HG03575 (cell line): Measurements from ENCODE around the gene CACNA1G.

Source experiments
- ATAC-seq: cut with Tn5 transposase; IDR thresholded peaks from one replicate; pipeline ENCODE4 v1.9.1; 2021; ENCODE audit not compliant: unreplicated experiment, insufficient number of reproducible peaks, low FRiP score; ENCODE audit errors: extremely low read depth

CACNA1G gene

DNA sequence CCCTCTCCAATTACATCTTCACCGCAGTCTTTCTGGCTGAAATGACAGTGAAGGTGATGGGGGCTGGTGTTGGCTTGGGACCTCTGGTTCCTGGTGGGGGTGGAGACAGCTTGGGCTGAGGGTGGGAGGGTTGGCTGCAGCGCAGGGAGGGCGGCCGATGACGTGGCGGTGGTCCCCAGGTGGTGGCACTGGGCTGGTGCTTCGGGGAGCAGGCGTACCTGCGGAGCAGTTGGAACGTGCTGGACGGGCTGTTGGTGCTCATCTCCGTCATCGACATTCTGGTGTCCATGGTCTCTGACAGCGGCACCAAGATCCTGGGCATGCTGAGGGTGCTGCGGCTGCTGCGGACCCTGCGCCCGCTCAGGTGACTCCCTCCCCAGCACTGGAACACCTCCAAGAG, 42.3 kb downstream of the CACNA1G start:
- ATAC-seq, result no peak

DNA sequence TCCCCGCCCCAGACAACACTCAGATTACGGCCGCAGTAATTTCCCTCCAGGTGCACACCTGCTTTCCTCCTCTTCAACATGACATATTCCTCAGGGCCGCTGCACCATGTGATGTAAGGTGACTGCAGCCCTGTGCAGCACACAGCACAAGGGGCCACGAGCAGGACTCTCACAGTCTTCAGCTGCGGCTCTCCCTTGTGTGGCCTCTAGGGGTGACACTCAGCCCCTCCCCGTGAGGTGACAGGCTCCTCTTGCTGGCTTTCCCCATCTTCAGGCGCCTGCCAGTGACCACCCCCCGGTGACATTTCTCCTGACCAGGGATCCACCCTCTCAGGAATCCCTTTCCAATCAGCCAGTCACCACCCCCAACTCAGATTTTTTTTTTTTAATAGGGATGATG, 42.8 kb downstream of the CACNA1G start:
- no peak for ATAC-seq

DNA sequence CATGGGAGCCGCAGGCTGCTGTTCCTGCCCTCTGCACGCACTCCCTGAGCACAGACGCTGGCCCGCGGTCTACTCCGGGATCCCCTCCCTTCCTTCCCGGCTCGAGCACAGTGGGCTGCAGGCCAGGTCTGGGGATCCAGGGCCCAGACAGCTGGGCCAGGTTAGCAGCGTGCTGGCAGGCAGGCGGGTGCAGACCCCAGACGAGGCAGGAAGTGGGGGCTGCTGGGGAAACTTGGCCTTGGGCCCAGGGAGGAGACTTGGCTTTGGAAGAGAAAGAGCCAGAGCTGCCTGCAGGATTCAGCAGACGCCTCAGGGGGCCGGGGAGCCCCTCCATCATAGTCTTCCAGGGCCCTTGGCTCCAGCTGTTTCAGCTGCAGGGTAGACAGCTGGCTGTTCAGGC, 44.0 kb downstream of the CACNA1G start:
- ATAC-seq, result no peak

DNA sequence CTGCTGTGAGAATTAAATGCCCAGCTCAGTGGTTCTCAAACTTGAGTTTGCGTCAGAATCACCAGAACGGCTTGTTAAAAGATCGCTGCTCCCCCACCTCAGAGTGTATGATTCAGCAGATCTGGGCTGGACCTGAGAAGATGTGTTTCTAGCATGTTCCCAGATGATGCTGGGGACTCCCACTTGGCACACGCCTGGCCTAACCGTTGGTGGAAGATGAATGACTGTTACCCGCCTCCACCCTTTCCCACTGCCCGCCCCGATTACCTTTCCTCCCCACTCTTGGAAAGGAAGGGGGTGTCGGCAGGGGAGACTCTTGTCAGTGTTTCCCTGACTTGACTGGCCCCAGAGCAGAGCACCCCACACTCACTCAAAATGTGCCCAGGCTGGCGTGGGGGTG, 44.9 kb downstream of the CACNA1G start:
- no peak for ATAC-seq

DNA sequence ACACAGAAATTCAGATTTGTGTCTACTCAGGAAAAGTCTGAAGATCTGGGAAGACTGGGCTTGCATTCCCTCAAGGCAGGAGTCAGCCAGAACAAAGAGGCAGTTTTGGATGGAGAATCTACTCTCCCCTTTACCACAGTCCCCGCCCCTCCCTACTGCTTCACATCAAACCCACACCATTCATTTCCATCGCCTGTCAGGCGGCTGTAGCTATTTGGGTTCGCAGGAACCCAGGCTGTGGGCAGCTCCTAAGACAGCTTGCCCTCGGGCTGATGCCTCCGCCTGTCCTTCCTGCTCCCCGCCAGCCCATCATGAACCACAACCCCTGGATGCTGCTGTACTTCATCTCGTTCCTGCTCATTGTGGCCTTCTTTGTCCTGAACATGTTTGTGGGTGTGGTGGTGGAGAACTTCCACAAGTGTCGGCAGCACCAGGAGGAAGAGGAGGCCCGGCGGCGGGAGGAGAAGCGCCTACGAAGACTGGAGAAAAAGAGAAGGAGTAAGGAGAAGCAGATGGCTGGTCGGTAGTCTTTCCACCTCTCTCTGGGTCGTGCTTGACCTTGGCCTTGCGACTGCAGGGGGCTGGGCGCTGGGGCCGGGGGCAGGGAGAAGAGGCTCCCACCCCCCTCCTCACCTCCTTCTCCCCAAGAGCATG, 47.1 kb downstream of the CACNA1G start:
- ATAC-seq, result no peak

DNA sequence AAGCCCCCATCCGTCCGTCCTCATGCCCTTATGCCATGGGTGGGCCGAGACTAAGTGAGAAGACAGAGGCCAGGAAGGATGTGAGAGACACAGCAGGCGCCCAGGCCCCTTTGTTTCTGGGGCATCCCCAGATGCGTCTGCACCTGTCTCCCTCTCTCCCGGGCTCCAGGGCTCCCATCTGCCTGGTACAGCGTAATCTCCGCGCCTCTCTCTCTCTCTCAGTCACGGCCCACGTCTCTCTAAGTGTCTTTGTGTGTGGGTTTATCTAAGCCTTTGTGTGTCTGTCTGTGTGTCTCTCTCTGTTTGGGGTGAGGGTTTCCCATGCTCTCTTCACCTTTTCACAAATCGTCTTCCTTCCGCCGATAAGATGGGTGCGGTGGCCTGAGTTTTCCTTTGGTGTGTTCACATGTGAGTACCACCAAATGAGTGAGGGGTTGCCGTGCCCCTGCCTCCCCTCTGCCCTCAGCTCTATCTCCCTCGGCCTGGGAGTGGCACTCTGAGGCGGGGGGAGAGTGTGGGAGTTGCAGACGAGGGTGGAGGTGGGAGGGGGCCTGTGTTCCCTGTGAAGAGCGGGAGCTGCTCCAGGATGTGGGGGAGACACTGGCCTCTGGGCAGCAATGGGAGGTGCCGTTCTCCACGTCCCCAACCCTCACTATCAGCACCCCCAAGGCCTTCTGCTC, 48.3 kb downstream of the CACNA1G start:
- no peak for ATAC-seq

DNA sequence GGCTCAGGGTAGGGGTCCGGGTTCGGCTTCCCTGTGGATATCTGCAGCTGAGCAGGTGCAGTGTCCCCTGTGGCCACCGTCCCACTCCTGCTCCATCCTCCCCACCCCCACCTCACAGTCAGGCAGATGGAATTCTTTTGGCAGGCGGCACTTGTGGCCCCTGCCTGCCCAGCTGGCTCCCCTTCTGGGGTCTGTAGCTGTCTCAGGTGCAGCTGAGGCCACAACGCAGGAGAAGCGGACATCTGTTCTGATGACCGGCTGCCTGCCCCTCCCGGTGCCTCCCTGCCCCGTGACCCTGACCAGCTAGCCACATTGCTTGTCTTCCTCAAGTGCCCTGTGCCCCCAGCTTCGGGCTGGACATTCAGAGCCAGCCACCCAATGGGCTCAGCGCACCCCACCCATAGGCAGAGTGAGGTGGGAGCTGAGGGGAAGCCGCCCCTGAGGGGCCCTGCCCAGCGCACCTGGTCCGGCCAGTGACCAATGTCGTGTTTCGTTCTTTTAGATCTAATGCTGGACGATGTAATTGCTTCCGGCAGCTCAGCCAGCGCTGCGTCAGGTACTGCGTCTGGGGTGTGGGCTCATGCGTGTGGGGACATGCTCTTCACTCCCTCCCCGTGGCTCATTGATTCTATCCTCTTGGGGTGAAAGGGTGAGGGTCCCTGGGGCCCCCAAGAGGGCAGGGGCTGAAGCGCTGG, 49.0 kb downstream of the CACNA1G start:
- ATAC-seq, result no peak

DNA sequence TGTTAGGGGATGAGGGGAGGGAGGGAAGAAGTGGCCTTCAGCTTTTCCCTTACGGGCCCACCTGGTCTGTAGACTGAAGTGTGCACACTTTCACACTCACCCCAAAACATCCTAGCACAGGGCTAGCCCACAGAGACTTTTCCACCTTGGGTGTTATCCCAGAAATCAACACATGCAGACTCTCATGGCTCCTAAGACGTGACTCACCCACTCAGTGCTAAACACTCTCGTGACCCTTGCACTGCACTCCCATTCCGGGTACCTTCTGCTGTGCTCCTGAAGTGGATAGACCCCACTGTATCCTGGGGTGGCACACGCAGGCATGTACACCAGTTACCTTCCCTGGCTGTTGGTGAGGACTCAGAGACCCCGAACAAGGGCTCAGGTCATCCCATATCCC, 51.1 kb downstream of the CACNA1G start:
- ATAC-seq, result no peak

DNA sequence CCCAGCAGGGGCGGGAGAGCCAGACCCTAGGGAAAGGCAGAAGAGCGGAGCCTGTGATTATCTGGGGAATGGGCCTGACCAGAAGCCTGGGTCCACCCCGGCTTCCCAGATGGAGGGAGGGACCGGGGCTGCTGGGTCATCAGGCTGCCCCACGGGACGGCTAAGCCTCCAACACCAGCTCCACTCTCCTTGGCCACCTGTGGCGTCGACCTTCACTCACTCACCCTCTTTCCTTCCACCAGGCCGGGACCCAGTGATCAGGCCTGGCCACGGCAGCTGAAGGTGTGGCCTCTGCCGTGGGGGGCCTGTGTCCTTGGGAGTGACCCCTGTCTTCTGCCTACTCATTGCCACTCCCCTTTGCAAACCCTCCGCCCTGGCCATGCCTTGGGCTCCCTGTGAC, 51.8 kb downstream of the CACNA1G start:
- ATAC-seq, result no peak

DNA sequence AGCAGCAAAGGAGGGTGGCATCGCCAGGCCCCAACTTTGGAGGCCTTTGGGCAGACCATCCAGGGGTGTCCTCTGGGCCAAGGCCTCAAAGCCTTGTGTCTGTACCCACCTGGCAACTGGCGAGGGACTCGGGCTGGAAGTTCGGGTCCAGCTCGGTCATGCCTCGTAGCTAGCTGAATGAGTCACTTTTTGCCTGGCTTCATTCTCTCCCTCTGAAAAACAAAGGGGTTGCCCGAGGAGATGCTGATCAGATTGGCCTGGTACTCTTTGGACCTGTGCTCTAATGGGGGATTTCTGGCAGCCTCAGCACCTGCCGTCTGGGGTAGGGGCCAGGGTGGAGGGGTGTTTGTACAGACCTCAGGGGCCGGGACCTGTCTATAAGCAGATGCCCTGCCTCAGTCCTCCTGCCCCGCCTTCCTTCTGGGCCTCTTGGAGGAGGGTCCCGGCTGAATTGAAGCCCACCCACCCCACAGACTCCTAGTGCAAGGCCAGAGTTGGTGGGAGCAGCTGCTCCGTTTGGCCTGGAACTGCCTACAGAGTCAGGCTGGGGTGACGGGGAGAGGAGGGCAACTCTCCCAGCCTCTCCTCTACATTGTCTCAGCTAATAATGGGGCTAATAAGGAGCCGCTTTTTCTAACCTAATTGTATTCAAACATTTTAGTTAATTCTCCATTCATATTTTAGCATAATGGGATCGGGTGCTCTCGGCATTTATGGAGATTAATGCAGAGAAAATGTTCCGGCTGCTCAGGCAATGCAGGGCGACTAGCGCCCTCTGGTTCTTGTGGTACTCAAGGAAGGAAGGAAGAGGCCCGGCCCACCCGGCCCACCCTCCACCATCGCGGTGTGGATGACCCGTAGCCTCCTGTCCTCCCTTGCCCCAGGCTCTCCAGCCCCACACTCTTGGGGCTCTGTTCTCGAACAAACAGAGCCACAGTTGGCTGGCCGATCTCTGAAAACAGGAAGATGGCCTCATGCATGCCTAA, 52.8 kb downstream of the CACNA1G start:
- no peak for ATAC-seq

DNA sequence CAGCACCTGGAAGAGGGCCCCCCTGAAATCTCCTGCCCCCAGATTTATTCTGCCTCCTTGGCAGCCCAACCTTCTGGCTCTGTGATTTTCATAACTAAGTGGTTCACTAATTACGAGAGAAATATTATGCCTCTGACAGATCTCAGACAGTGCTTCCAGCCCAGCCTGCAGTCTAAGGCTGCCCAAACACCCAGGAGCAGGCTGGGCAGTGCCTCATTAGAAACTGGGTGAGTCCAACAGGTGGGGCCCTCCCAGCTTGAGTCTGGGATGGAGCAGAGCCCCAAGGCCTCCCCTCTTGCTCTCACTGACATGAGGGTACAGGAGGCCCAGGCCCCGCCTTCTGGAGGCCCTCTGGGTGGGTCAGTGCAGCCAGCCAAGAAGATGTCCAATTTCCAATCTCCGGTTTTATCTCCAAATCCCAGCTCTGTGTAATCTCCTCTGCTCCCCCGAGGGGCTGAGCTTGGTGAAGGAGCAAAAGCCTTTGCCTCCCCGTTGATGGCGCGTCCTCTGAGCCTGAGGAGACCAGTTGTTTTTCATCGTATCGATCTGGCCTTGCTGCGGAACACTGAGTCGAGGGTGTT, 54.0 kb downstream of the CACNA1G start:
- no peak for ATAC-seq

DNA sequence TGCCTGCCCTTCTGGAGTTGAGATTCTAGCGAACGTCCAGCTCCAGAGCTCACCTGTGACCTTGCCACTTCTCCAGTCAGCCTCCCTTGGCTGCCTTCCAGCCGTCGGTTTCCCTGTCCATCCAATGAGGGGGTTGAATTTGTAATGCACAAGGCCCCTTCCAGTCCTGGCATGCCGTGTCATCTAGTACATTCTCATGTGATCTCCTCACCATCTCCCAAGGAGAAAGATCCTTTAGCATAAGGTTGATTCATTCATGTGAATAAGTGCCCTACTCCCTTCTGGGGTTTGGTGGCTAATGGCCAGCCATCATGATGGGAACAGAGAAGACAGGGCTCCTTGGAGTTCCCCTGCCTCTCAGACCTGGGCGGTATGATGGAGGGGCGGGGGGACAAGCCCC, 55.3 kb downstream of the CACNA1G start:
- ATAC-seq, result no peak

DNA sequence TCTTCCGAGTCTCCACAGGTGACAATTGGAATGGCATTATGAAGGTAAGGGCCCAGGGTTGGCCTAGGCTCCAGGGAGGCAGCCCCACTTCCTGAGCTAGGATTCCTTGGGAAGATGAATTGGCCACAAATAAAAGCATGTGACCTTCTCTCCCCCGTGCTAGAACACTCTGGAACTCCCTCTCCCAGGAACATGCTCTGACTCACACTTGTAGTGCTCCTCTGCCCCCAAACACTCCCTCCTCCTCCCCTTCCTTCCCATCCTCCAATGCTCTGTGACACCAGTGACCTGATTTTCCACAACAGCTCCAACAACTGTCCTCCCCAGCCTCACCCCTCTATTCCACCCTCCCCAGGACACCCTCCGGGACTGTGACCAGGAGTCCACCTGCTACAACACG, 57.8 kb downstream of the CACNA1G start:
- ATAC-seq, result no peak

DNA sequence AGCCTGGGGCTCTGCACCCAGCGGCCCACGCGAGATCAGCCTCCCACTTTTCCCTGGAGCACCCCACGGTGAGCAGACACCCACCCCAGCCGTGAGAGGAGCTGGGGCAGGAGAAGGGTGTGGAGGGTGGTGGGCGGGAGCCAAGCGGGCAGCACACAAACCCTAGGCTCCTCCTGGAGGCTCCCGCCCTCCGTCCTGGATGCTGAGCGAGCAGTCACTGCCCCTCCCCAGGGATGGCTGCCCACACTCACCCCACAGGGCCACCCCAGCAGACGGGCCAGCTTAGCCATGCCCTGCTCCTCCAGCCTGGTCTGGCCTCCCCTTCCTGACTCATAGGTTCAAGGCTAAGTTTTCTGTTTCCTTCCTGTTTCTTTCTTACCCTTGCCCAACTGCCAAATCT, 58.4 kb downstream of the CACNA1G start:
- no peak for ATAC-seq

DNA sequence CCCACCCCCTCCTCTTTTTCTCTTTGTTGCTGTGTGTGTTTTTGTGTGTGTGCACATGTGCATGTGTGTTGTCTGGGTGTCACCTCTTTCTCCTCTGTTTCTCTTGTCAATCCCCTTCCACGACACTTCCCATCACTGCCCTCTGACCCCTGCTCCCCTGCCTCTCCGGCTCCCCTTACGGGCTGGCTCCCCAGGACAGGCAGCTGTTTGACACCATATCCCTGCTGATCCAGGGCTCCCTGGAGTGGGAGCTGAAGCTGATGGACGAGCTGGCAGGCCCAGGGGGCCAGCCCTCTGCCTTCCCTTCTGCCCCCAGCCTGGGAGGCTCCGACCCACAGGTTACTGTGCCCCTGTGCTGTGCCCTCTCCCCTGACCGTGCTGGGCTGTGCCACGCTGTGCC, 59.0 kb downstream of the CACNA1G start:
- no peak for ATAC-seq

DNA sequence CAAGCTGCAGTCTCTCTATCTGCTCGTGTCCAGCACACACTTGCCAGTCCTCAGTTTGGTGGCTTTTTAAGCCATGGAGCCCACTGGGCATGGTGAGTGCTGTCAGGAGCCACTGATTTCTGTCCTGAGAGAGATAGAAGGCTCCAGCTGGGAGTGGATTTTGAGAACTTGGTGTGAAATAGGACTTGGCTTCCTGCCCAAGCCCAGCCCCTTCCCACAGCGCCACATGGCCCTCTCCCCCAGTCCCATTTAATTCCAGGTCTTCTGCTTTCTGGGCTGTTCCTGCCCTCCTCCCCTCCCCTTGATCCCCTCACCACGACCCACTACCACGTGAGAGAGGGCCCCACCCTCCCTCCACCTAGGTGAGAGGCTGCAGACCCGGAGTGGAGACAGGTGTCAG, 59.7 kb downstream of the CACNA1G start:
- no peak for ATAC-seq

DNA sequence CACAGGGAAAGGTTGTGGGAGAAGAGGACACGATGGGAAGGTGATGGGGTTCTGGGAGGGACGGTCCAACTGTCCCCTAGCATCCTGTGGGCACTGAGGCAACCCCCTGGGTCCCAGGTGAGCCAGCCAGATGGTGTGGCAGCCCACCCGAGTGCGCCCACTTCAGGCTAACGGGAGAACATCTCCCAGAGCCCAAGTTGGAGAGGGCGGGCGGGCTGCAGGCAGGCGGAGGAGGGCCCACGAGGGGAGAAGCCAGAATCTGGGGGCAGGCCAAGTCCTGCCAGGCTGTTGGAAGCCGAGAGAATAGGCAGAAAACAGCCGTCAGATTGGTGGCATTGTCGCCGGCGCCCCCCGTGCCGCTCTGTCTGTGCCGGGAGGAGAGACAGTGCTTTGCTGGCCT, 60.3 kb downstream of the CACNA1G start:
- no peak for ATAC-seq

DNA sequence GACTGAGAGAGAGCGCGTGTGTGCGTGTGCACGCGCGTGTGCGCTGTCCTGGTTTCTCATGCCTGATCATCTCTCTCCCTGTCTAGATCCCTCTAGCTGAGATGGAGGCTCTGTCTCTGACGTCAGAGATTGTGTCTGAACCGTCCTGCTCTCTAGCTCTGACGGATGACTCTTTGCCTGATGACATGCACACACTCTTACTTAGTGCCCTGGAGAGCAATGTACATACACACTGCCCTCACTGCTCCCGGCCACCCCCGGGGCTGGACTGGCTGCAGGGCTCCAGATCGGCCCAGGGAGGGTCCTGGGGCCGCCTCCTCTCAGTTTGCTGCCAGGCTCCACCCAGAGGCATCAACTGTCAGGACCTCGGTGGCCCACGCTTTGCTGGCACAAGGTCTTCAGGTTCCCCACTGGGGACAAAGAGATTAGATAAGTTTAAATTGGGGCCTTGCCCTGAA, 61.1 kb downstream of the CACNA1G start:
- ATAC-seq, result no peak
